ENCODE data around the gene DIPK1A. TPM values are rescaled to one million over a fixed set of nuclear protein-coding genes. Genes with fewer than 3 reads are reported as not detected.

Gene DIPK1A
- total RNA-seq, 2 experiments from 2014 or later, result 10.2 to 11.9 TPM

DNA sequence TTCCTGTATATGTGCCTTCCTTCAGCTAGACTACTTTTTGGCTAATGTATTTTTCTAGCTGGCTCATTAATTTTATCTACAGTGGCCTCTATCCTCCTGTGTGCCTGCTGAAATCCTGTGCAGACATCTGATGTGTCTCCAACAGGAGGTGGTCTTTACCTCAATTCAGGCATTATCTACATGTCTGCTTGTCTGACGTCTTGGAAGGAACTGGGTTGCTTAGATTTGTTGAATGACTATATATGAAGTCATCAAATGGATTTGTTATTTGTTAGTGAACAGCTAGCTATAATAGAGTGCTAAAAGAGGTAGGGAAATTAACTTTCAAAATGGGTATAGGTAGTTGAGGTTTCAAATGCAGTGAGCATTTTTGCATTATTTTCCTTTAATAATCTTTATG, 122.7 kb downstream of the DIPK1A start:
- CTCF ChIA-PET, result no interaction called here
- POLR2A ChIA-PET, result interaction anchor here (0.6 to 0.8 kb wide), 3 partner anchors 142 to 1816 kb away, joined by 3 to 8 read pairs (median 4); partner anchors contain the start of gene ZNF644

DNA sequence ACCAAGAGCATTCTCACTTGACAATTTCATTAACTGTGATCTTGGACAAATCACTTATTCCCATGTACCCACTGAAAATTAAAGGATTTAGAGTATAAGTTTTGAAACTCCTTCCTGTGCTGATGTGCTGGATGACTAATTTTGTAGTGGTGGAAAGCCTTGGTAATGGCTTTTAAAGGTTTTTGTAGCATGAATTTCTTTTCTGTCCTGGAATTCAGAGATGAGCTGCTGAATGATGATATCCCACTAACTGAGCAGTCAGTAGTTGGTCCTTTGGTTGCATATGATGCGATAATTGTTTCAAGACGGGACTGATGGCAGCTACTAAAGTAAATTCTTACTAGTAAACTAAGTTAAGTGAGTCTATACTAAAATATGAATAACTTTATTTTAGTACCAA, 124.2 kb downstream of the DIPK1A start:
- CTCF ChIA-PET, result interaction anchor here (1.0 kb wide), 1 partner anchor 53 kb away, joined by 4 read pairs; no protein-coding TSS in a partner anchor

DNA sequence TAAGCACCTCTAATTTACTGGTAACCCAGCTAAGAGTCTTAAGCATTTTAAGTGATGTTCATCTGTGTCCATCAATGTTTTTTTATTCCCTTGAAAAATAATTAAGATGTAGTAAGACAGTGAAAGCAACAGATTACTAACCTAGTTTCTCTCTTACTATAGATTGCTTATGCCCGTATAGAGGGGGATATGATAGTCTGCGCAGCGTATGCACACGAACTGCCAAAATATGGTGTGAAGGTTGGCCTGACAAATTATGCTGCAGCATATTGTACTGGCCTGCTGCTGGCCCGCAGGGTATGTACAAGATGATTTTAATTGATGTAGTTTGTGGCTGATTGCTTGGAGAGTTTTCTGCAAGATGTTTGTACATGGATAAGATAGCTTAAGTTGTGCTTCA, 126.6 kb downstream of the DIPK1A start:
- ChIA-PET POLR2A (no interaction called here), CTCF (interaction anchor here (0.6 kb wide), 1 partner anchor 246 kb away, joined by 3 read pairs; no protein-coding TSS in a partner anchor)

More for the DNA sequence above, 124.2 kb downstream of the DIPK1A start:
- POLR2A ChIA-PET, result no interaction called here

DNA sequence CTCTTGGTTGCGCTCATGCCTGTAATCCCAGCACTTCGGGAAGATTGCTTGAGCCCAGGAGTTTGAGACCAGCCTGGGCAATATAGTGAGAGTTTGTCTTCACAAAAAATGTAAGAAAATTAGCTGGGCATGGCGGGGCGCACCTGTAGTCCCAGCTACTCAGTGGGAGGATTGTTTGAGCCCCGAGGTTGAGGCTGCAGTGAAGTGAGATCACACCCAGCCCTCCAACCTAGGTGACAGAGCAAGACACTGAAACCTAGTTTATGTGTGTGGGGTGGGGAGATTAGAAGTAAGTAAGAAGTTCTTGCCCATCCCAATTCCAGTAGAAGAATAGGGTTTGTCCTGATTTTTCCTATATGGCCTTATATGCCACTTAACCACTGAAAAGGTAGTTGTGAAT, 127.4 kb downstream of the DIPK1A start:
- CTCF ChIA-PET, result interaction anchor here (0.6 kb wide), 1 partner anchor 246 kb away, joined by 3 read pairs; no protein-coding TSS in a partner anchor
- POLR2A ChIA-PET, result interaction anchor here (0.7 kb wide), 1 partner anchor 127 kb away, joined by 3 read pairs; the partner anchor contains the start of gene DIPK1A

DNA sequence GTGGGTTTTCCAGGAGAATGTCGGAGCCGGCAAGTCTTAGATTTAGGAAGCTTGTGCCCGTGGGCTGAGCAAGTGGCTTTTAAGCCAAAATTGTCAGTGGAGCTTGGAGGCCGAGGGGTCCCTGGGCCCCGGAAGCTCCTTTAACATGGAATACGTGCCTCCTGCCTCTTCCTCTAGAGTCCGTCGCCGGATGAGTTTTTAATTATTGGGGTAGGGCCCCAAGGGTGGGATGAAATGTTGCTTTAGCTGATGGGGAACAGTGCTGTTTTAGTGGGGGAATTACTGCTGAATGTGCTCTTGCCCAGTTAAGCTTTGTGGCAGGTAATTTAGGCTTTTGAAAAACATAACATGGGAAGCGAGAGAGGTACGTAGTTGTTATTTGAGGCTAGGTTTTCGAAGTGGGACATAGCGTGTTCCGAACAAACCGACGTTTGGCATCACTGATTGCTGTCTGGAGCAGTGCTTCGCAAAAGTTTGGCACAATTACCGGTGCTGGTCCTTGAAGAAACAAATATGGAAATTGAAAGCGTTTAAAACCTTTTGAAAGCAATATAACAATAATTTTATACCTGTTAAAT, 128.6 kb downstream of the DIPK1A start:
- ChIA-PET CTCF (interaction anchor here (0.6 to 2.6 kb wide), 13 partner anchors 8 to 350 kb away, joined by 3 to 11 read pairs (median 3); no protein-coding TSS in a partner anchor), POLR2A (interaction anchor here (0.9 to 1.9 kb wide), 5 partner anchors 13 to 358 kb away, joined by 3 to 14 read pairs (median 3); partner anchors contain the start of gene DIPK1A)

DNA sequence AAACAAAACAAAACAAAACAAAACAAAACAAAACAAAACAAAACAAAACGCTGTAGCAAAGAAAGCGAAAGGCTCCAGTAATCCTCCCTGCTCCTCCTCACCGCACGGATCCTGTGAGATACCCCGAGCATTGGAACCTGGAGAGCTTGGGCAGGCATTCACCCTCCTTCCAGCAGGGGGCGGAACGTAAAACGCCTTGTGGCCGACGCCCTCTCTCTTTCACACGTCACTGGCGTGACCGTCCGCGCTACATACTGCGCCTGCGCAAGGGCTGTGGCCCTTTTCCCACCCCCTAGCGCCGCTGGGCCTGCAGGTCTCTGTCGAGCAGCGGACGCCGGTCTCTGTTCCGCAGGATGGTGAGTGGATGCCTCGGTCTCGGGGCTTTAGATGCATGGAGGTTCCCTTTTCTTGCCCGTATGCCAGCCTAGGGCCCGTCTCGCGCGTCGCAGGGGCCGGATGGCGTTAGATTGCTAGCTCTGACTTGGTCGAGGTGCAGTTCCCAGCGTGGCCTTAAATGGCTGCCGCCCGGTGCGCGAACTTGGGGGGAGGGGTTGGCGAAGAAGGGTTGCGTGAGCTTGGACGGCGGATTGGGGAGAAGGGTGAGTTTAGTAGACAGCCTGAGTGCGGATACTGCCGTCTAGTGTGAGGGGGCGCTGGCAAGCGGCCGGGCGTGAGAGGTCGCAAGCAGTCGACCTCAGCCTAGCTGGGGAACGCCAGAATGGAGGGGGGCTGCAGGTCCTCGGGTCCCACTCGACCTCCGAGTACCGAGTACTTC, 129.3 kb downstream of the DIPK1A start, which contains the start of gene RPL5:
Gene RPL5, plus strand, starts transcription at position 279 of the 775 bp plus-strand sequence. Its CDS starts 75 bp downstream, at position 354.
- POLR2A ChIA-PET, result interaction anchor here (0.6 to 1.9 kb wide), 8 partner anchors 8 to 422 kb away, joined by 3 to 14 read pairs (median 3); partner anchors contain the start of gene DIPK1A
- CTCF ChIA-PET, result interaction anchor here (0.6 to 2.6 kb wide), 15 partner anchors 9 to 1143 kb away, joined by 3 to 11 read pairs (median 3); no protein-coding TSS in a partner anchor

DNA sequence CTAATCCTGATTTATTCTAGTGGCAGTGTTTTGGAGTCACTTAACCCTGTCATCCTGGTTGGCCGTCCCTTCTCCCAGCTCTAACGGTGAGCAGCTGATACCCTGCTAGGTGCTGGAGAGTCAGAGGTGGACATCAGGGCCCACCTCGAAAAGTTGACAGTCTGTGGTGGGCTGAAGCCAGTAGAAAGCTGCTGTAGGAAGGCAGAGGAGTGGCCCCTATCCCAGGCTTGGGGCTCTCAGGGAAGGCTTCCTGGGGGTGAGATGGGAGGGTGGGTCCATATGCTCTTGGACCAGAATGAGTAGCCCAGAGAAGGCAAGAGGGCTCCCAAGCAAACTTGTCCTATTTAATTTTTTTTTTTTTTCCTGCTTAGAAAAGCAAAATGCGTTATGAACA, 129.9 kb downstream of the DIPK1A start:
- ChIA-PET CTCF (interaction anchor here (0.6 to 2.6 kb wide), 9 partner anchors 9 to 1142 kb away, joined by 3 to 11 read pairs (median 4); no protein-coding TSS in a partner anchor), POLR2A (interaction anchor here (0.6 to 1.9 kb wide), 5 partner anchors 9 to 422 kb away, joined by 3 to 14 read pairs (median 3); partner anchors contain the start of gene DIPK1A)

DNA sequence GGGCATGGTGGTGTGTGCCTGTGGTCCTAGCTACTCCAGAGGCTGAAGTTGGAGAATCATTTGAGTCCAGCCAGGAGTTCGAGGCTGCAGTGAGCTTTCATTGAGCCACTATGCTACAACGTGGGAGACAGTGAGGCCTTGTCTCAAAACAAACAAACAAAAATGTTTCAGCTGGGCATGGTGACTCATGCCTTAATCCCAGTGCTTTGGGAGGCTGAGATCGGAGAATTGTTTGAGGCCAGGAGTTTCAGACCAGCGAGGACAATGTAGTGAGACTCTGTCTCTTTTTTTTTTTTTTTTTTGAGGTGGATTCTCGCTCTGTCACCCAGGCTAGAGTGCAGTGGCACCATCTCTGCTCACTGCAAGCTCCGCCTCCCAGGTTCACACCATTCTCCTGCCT, 134.5 kb downstream of the DIPK1A start:
- ChIA-PET POLR2A (no interaction called here), CTCF (no interaction called here)

DNA sequence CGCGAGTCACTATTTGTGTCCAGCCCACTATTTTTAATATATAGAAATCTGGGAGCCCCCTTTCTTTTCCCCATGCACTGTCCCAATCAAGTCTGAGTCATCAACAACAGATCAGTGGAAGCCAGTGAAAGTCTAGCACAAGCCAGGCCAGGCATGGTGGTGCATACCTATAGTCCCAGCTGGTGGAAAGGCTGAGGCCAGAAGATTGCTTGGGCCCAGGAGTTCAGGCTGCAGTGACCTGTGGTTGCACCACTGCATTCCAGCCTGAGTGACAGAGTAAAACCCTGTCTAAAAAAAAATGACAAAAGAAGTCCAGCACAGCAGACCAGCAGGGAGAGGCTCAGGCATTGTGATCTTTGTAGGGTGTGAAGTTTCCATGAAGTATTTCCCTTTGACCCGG, 138.4 kb downstream of the DIPK1A start:
- POLR2A ChIA-PET, result no interaction called here
- CTCF ChIA-PET, result no interaction called here

DNA sequence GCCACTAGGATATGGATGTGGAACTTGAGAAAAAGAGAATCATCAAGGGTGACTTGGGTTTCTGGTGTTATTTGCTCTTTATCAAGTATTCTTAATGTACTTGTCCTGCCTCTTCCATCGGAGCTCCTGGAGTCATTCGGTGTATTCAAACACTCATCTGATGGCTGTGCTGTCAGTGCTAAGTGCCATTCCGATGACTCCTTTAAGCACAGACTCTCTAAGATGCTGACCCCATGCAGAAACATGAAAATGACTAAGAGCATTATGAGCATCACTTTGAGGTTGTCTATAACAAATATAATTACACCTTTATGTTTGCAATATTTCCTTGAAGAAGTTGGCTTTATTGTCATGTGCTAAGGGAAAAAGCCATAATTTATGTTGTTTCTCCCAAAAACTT, 140.7 kb downstream of the DIPK1A start:
- CTCF ChIA-PET, result interaction anchor here (0.8 kb wide), 1 partner anchor 72 kb away, joined by 3 read pairs; no protein-coding TSS in a partner anchor
- POLR2A ChIA-PET, result no interaction called here

DNA sequence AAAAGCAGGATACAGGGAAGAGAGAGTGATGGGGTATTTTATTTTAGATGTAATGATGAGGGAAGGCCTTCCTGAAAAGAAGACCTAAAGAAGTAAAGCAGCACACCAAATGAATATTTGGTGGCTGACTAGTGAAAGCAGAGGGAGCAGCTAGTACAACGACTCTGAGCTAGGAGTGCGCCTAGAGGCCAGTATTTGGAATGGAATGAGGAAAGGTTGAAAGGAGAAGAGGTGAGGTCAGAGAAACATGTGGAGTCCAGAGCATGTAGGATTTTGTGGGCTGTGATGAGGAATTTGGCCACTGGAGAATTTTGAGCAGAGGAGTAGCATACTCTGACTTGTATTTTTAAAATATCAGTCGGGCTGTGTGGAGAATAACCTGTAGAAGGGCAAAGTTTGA, 141.2 kb downstream of the DIPK1A start:
- ChIA-PET POLR2A (interaction anchor here (1.5 kb wide), 1 partner anchor 12 kb away, joined by 3 read pairs; the partner anchor contains the start of gene RPL5), CTCF (no interaction called here)

DNA sequence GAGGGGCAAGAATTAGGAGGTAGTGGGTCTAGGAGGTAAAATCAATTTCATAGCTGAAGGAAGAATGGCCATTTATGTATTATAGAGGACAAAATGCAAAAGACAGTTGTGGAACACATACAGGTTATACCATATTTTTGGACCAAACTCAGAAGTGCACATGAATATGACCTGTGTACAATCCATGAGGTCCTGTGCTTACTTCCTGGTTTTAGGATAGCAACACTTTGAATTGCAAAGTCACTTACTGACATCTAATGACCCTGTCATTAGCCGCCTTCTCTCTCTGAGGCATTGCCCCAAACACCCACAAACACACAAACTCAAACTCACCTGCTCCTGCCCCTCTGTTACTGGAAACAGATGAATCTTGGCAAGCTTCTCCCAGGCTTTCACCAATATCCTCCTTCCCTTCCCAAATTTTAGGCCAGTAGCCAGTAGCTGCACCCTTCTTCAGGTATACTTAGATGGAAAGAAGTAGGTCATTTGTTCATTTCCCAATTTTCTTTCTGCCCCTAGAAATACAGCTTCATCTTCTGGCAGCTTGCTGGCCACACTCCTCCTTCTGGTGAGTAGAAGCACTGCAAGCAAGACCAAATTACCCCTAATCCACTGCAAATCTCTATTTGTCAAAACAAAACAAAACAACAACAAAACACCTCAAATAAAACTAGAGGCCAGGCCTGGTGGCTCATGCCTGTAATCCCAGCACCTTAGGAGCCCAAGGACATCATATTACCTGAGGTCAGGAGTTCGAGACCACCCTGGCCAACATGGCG, 143.1 kb downstream of the DIPK1A start:
- POLR2A ChIA-PET, result interaction anchor here (0.7 to 1.5 kb wide), 2 partner anchors 14 to 1047 kb away, joined by 3 to 8 read pairs; partner anchors contain the start of gene RPL5

DNA sequence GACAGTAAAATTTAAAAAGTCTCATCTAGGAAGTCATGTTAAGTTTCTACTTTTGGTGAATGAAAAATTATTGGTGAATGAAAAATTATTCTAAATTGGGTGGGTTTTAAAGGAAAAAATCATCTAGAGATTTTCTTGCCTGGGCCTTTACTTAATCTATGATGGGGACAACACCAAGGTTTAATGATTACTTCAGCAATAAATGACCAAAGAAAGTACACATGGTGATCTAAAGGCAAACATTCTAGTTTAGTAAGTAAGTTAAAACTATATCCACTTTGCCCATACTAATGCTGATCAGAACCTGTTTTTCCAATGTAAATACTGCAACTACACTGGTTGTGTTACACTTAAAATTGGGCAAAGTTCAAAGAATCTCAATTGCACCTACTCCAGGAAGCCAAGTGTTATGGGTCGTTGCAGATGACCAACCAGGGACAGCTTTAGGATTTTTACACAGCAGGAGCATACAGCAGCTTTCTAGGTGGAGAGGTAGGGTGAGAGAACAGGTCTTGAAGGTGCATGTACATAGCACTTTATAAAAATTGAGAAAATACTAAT, 144.0 kb downstream of the DIPK1A start:
- ChIA-PET CTCF (interaction anchor here (1.2 to 2.8 kb wide), 3 partner anchors 14 to 122 kb away, joined by 3 to 11 read pairs (median 5); partner anchors contain the start of gene RPL5), POLR2A (no interaction called here)

More for the DNA sequence above, 143.1 kb downstream of the DIPK1A start:
- CTCF ChIA-PET, result interaction anchor here (0.6 to 2.8 kb wide), 8 partner anchors 10 to 176 kb away, joined by 3 to 11 read pairs (median 4); partner anchors contain the start of gene RPL5

DNA sequence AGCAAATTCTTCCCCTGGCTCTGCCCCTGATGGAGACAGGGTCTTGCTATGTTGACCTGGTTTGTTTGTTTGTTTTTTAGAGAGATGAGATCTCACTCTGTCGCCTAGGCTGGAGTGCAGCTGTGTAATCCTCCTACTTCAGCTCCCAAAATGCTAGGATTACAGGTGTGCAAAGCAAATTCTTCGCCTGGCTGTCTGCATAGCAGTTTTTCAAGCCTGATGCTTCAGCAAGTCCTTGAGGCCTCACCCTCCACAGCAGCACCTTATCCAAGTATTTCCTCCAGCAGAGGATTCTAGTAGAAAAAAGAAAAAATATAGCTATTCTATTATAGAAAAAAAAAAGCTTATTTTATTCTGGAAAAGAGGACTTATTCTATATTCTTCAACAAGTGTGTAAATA, 144.5 kb downstream of the DIPK1A start:
- ChIA-PET POLR2A (no interaction called here), CTCF (interaction anchor here (1.2 to 2.8 kb wide), 3 partner anchors 15 to 122 kb away, joined by 3 to 11 read pairs (median 5); partner anchors contain the start of gene RPL5)

DNA sequence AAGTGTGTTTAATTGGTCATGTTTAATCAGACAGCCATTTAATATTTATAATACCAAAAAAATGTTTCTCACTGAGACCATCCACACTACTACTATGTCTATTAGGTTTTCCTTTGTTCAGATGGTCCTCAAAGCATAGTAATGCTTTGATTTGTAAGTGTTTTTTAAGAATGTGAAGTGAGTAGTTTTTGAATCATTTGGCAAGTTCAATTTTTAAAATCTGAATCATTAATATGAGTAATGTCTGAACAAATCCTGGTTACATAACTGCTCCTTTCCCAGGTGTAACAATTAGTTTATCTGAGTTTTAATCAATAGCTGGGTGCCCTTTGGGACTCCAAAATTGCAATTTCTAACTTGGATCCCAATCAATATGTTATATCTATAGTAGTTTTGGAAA, 152.9 kb downstream of the DIPK1A start:
- POLR2A ChIA-PET, result no interaction called here
- CTCF ChIA-PET, result no interaction called here

DNA sequence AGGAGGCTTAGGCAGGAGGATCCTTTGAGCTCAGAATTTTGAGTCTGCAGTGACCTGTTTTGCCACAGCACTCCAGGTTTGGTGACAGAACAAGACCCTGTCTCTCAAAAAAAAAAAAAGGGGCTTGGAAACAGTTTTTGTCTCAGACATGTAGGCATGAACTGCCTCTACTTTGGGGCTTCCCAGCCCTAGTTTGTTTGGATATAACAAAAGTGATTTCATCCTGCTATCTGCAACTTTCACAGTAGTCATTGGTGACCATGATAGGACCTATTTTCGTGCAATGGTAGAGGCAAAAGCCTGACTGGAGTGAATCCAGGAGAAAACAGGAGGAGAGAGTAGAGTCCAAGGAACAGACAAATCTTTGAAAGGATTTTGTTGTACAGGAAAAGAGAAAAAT, 156.0 kb downstream of the DIPK1A start:
- ChIA-PET CTCF (no interaction called here), POLR2A (no interaction called here)

DNA sequence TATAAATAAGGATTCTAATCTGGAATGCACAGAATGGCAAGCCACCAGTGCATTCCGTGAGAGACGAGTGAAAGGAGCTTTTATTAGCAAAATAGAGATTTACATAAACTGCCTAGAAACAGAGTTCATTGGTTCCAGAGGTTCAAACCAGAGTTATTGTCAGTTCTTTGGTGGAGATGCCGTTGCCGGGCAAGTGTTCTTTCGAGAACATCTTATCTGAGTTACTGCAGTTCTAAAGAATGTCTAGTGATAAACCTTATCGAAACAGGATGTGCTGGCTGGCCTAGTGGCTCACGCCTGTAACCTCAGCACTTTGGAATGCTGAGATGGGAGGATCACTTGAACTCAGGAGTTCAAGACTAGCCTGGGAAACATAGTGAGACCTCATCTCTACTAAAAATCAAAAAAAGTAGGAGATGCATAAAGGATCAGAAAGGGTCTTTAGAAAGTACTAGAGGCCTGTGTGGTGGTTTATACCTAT, 156.5 kb downstream of the DIPK1A start:
- ChIA-PET CTCF (interaction anchor here (1.0 kb wide), 1 partner anchor 29 kb away, joined by 3 read pairs; no protein-coding TSS in a partner anchor), POLR2A (no interaction called here)

DNA sequence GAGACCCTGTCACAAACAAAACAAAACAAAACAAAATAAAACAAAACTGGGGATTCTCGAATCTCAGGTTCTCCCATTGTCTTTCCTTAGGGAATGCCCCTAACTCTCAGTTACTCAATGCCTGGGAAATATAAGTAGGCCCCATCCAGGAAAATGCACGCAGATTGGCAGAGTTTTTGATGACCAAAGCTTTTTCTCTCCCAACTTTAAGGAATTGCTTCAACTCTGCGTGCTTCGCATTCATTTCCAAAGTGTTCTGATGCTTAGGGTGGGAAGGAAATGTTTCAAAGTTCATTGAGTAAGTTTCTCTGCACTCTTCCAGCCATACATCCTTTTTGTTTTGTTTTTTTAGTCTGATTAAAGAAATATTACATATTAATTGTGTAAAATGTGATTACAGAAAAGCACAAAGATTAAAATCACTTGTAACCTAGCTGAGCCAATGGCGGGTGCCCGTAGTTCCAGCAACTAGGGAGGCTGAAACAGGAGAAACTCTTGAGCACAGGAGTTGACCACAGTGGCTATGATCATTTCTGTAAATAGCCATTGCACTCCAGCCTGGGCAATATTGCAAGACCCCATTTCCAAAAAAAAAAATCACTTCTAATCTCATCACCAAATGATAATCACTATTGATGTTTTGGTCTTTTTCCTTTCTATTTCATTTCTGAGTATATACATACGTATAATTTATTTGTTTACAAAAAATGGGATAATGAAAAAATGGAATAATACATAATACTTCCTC, 157.9 kb downstream of the DIPK1A start:
- ChIA-PET POLR2A (no interaction called here), CTCF (interaction anchor here (1.0 kb wide), 1 partner anchor 27 kb away, joined by 3 read pairs; no protein-coding TSS in a partner anchor)

Measured in activated CD8-positive, alpha-beta memory T cell treated with anti-CD3 and anti-CD28 coated beads for 36 hours (primary cell).